ENCODE data around the gene GALNT14. TPM values are rescaled to one million over a fixed set of nuclear protein-coding genes. Genes with fewer than 3 reads are reported as not detected.

GALNT14 gene
- polyA plus RNA-seq, 1 experiment: 3.5 TPM

GRCh38 chr2:31049264-31049663 lies 89.0 kb downstream of the GALNT14 start:
- no peak overlapping the region for H3K4me3 ChIP-seq (ENCODE audit: low read depth, low read length)
- POLR2A ChIA-PET: no interaction called here
- H3K27me3 ChIP-seq (ENCODE audit: control insufficient read depth, insufficient read depth, low read length): no peaks in the 10 kb centered on the region
- H3K36me3 ChIP-seq (ENCODE audit: control insufficient read depth, insufficient read depth, low read length): no peaks in the 10 kb centered on the region
- DNase-seq (ENCODE audit: low read depth): no peak
- TF ChIP-seq, protein P1, sequence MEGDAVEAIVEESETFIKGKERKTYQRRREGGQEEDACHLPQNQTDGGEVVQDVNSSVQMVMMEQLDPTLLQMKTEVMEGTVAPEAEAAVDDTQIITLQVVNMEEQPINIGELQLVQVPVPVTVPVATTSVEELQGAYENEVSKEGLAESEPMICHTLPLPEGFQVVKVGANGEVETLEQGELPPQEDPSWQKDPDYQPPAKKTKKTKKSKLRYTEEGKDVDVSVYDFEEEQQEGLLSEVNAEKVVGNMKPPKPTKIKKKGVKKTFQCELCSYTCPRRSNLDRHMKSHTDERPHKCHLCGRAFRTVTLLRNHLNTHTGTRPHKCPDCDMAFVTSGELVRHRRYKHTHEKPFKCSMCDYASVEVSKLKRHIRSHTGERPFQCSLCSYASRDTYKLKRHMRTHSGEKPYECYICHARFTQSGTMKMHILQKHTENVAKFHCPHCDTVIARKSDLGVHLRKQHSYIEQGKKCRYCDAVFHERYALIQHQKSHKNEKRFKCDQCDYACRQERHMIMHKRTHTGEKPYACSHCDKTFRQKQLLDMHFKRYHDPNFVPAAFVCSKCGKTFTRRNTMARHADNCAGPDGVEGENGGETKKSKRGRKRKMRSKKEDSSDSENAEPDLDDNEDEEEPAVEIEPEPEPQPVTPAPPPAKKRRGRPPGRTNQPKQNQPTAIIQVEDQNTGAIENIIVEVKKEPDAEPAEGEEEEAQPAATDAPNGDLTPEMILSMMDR (IDR thresholded peaks at IDR 0.05; ENCODE audit: insufficient read depth, low read depth, low read length): no peak
- CTCF ChIA-PET: interaction anchor here (1.2 kb wide), 2 partner anchors 16 to 26 kb away, joined by 3 read pairs; no protein-coding TSS in a partner anchor

DNA sequence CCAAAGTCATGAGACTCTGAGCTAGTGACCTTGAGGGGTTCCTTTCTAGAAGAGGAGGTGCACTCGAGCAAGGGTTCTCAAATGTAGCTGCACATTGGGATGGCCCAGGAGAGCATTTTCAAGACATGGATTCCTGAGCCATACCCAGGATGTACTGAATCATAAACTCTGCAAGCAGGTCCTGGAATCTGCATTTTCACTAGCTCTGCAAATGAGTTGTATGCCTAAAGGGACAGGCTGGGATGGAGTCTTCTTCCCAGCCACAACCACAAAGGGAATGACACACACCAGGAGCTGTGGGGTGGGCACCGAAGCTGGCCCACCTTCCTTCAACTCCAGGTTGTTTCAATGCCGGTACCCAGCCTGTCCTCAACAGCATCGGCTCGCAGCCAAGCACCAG lies 90.6 kb downstream of the GALNT14 start:
- POLR2A ChIA-PET: no interaction called here
- no peak for DNase-seq (ENCODE audit: low read depth)
- Histone ChIP-seq H3K4me3 (ENCODE audit: low read depth, low read length) (no peak overlapping the region), H3K36me3 (ENCODE audit: control insufficient read depth, insufficient read depth, low read length) (no peaks in the 10 kb centered on the region), H3K27me3 (ENCODE audit: control insufficient read depth, insufficient read depth, low read length) (no peaks in the 10 kb centered on the region)
- TF ChIP-seq, protein P1 (IDR thresholded peaks at IDR 0.05; ENCODE audit: insufficient read depth, low read depth, low read length): no peak
- CTCF ChIA-PET: no interaction called here

DNA sequence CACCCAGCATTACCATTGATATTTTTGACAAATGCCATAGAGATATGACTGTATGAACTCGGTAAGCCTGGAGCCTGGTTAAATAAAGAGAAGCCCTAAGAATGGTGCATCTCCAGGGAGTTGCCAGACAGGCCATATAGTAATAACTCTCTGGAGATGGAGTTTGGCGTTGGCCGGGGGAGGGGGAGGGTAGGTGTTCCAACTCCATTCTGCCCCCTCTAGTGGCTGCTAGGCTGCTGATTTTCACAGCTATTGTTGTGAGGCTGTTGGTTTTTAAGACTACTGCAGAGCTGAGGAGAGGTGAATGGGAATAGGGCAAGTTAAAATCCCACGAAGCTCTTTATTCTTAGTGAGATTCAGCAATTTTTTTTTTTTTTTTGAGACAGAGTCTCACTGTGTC lies 99.9 kb downstream of the GALNT14 start:
- TF ChIP-seq, protein P1 (IDR thresholded peaks at IDR 0.05; ENCODE audit: insufficient read depth, low read depth, low read length): no peak
- H3K27me3 ChIP-seq (ENCODE audit: control insufficient read depth, insufficient read depth, low read length): no peaks in the 10 kb centered on the region
- POLR2A ChIA-PET: no interaction called here
- CTCF ChIA-PET: no interaction called here
- H3K4me3 ChIP-seq (ENCODE audit: low read depth, low read length): no peak overlapping the region
- no peak for DNase-seq (ENCODE audit: low read depth)
- no peaks in the 10 kb centered on the region for H3K36me3 ChIP-seq (ENCODE audit: control insufficient read depth, insufficient read depth, low read length)

GRCh38 chr2:31037058-31037457 lies 101.2 kb downstream of the GALNT14 start:
- no peaks in the 10 kb centered on the region for H3K36me3 ChIP-seq (ENCODE audit: control insufficient read depth, insufficient read depth, low read length)
- DNase-seq (ENCODE audit: low read depth): no peak
- H3K4me3 ChIP-seq (ENCODE audit: low read depth, low read length): no peak overlapping the region
- ChIA-PET POLR2A (no interaction called here), CTCF (no interaction called here)
- no peaks in the 10 kb centered on the region for H3K27me3 ChIP-seq (ENCODE audit: control insufficient read depth, insufficient read depth, low read length)
- TF ChIP-seq, protein P1 (IDR thresholded peaks at IDR 0.05; ENCODE audit: insufficient read depth, low read depth, low read length): no peak

DNA sequence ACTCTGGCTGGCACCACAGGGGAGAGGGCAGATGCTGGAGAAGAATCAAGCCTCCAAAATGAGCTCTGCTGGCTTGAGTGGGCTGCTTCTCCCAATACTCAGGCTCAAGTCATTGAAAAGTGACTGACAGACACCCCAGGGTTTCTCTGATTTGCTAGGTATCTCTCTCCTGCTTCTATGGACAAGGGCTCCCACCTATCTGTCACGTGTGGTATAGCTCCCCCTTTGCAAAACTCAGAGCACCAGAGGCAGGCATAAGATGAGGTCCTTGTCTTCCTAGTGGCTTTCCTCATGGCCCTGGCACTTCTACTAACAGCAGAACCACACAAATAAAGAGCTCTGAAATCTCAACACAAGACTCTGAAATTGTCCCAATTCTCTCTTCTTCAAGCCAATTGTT lies 105.2 kb downstream of the GALNT14 start:
- ChIA-PET CTCF (interaction anchor here (0.6 to 0.7 kb wide), 2 partner anchors 46 to 218 kb away, joined by 3 read pairs; no protein-coding TSS in a partner anchor), POLR2A (no interaction called here)
- TF ChIP-seq, protein P1 (IDR thresholded peaks at IDR 0.05; ENCODE audit: insufficient read depth, low read depth, low read length): no peak
- no peaks in the 10 kb centered on the region for H3K36me3 ChIP-seq (ENCODE audit: control insufficient read depth, insufficient read depth, low read length)
- no peaks in the 10 kb centered on the region for H3K27me3 ChIP-seq (ENCODE audit: control insufficient read depth, insufficient read depth, low read length)
- no peak for DNase-seq (ENCODE audit: low read depth)
- no peak overlapping the region for H3K4me3 ChIP-seq (ENCODE audit: low read depth, low read length)
